H1 (cell line): ENCODE data around the gene TRAF3IP1. TPM values are rescaled to one million over a fixed set of nuclear protein-coding genes. Genes with fewer than 3 reads are reported as not detected.

Experiments
- CTCF ChIA-PET: fragments of 300-600 bp; sonication (Branson Sonifier 250); formaldehyde crosslinking; loops from one replicate; lab custom pipeline; 2021; ENCODE audit not compliant: partially characterized antibody; lab: Charles Lee
- POLR2A ChIA-PET: fragments of 300-600 bp; sonication (Branson Sonifier 250); formaldehyde crosslinking; loops from one replicate; lab custom pipeline; 2021; ENCODE audit warnings: inconsistent platforms; ENCODE audit not compliant: partially characterized antibody; lab: Charles Lee
- DNase-seq, 2 experiments: peaks; one replicate each; pipeline versions ENCODE4 v3.0.0 to v3.0.0-alpha.2; 2010 to 2022; ENCODE audit warnings: low spot score in 2 of 2, low read depth in 1 of 2, mixed read lengths in 1 of 2
- FAIRE-seq: peaks from 2 replicates; lab custom pipeline; 2011; peaks lifted over from hg19 to GRCh38; lab: Jason Lieb, UNC
- H2AFZ ChIP-seq: 2 replicates; pipeline ENCODE4 v1.8.1; 2012; ENCODE audit warnings: low read length, inconsistent platforms
- H2AK5ac ChIP-seq: 2 replicates; pipeline ENCODE4 v1.6.1; 2013; ENCODE audit warnings: low read depth, low read length
- H2BK120ac ChIP-seq: replicated peaks from 2 replicates; pipeline ENCODE3; 2013; ENCODE audit warnings: low read depth, low read length, inconsistent platforms
- H2BK12ac ChIP-seq: 2 replicates; pipeline ENCODE4 v1.6.1; 2013; ENCODE audit warnings: low read depth, low read length
- H2BK15ac ChIP-seq: 2 replicates; pipeline ENCODE4 v1.6.1; 2013; ENCODE audit warnings: low read length
- H2BK20ac ChIP-seq: 2 replicates; pipeline ENCODE4 v1.6.1; 2013; ENCODE audit warnings: low read length
- H2BK5ac ChIP-seq: 2 replicates; pipeline ENCODE4 v1.6.1; 2013; ENCODE audit warnings: low read depth, low read length
- H3K14ac ChIP-seq: 2 replicates; pipeline ENCODE4 v1.6.1; 2013; ENCODE audit warnings: inconsistent platforms; ENCODE audit not compliant: insufficient read length
- H3K18ac ChIP-seq: 2 replicates; pipeline ENCODE4 v1.6.1; 2013; ENCODE audit warnings: low read length; ENCODE audit errors: extremely low read depth
- H3K23ac ChIP-seq: 2 replicates; pipeline ENCODE4 v1.6.1; 2013; ENCODE audit warnings: inconsistent platforms; ENCODE audit not compliant: insufficient read length
- H3K23me2 ChIP-seq: 2 replicates; pipeline ENCODE4 v1.6.1; 2013; ENCODE audit warnings: low read depth, low read length
- H3K27ac ChIP-seq: 2 replicates; pipeline ENCODE4 v1.6.1; 2011; ENCODE audit warnings: low read depth, low read length, inconsistent platforms
- H3K27me3 ChIP-seq, 4 experiments: replicated peaks in 1 of 4; 1 replicate in 1 of 4; 2 replicates in 3 of 4; pipeline versions ENCODE4 v1.6.1 to v1.8.1; 2011 to 2013; ENCODE audit warnings: low read length in 3 of 4, mild to moderate bottlenecking in 3 of 4, inconsistent platforms in 2 of 4, mixed read lengths in 2 of 4, moderate library complexity in 1 of 4; ENCODE audit not compliant: control insufficient read depth in 3 of 4, insufficient read depth in 3 of 4; ENCODE audit errors: extremely low read depth in 1 of 4
- H3K36me3 ChIP-seq, 4 experiments: 2 replicates each; pipeline versions ENCODE4 v1.6.1 to v1.8.1; 2011 to 2013; ENCODE audit warnings: mild to moderate bottlenecking in 4 of 4, low read length in 3 of 4, moderate library complexity in 2 of 4, control low read depth in 1 of 4, inconsistent platforms in 1 of 4; ENCODE audit not compliant: insufficient read depth in 4 of 4, control insufficient read depth in 2 of 4
- H3K4ac ChIP-seq: replicated peaks from 2 replicates; pipeline ENCODE3; 2013; ENCODE audit warnings: low read length, low read depth, mixed read lengths, inconsistent platforms; ENCODE audit not compliant: insufficient read length
- H3K4me1 ChIP-seq, 4 experiments: replicated peaks in 1 of 4; 1 replicate in 1 of 4; 2 replicates in 3 of 4; pipeline versions ENCODE4 v1.6.1 to v1.8.1; 2011 to 2013; ENCODE audit warnings: low read length in 3 of 4, inconsistent platforms in 2 of 4, mixed read lengths in 1 of 4; ENCODE audit not compliant: insufficient read depth in 4 of 4, control insufficient read depth in 3 of 4
- H3K4me2 ChIP-seq, 2 experiments: 2 replicates each; pipeline versions ENCODE4 v1.6.1 to v1.8.1; 2011 to 2013; ENCODE audit warnings: low read depth in 2 of 2, low read length in 2 of 2, control low read depth in 1 of 2, inconsistent platforms in 1 of 2, mild to moderate bottlenecking in 1 of 2; ENCODE audit not compliant: insufficient read depth in 1 of 2
- H3K4me3 ChIP-seq, 4 experiments: fragments of 200-600, 300-600 bp in 1 of 4; sonication (generic), shearing (Covaris generic), sonication (Bioruptor Twin) in 1 of 4; 2 replicates each; pipeline versions ENCODE4 v1.5.1 to v1.8.1; 2011 to 2016; ENCODE audit warnings: low read length in 4 of 4, low read depth in 3 of 4, control low read depth in 2 of 4, inconsistent platforms in 2 of 4, mild to moderate bottlenecking in 2 of 4, mixed read lengths in 1 of 4, moderate library complexity in 1 of 4; ENCODE audit not compliant: insufficient read depth in 2 of 4; ENCODE audit errors: extremely low read depth in 1 of 4
- H3K56ac ChIP-seq: replicated peaks from 2 replicates; pipeline ENCODE3; 2013; ENCODE audit warnings: low read depth, mild to moderate bottlenecking, mixed read lengths, low read length, inconsistent platforms; ENCODE audit not compliant: insufficient read length
- H3K79me1 ChIP-seq: 2 replicates; pipeline ENCODE4 v1.6.1; 2013; ENCODE audit warnings: low read depth, low read length, control low read depth
- H3K79me2 ChIP-seq, 2 experiments: 2 replicates each; pipeline versions ENCODE4 v1.6.1 to v1.8.1; 2012 to 2013; ENCODE audit warnings: low read length in 2 of 2, mild to moderate bottlenecking in 2 of 2, inconsistent platforms in 1 of 2; ENCODE audit not compliant: insufficient read depth in 2 of 2, control insufficient read depth in 1 of 2
- H3K9ac ChIP-seq, 4 experiments: replicated peaks in 1 of 4; 1 replicate in 1 of 4; 2 replicates in 3 of 4; pipeline versions ENCODE4 v1.6.1 to v1.8.1; 2011 to 2013; ENCODE audit warnings: low read depth in 3 of 4, low read length in 3 of 4, control low read depth in 2 of 4, mild to moderate bottlenecking in 2 of 4, moderate library complexity in 2 of 4, inconsistent platforms in 1 of 4; ENCODE audit errors: extremely low read depth in 1 of 4
- H3K9me3 ChIP-seq, 2 experiments: 2 replicates each; pipeline versions ENCODE4 v1.6.1 to v1.8.1; 2012 to 2013; ENCODE audit warnings: mild to moderate bottlenecking in 2 of 2, moderate library complexity in 2 of 2, control low read depth in 1 of 2, inconsistent platforms in 1 of 2, low read depth in 1 of 2, low read length in 1 of 2, mixed read lengths in 1 of 2; ENCODE audit not compliant: insufficient read depth in 2 of 2
- H4K20me1 ChIP-seq, 2 experiments: replicated peaks in 1 of 2; 2 replicates each; pipeline versions ENCODE3 to v1.8.1; 2011 to 2013; ENCODE audit warnings: inconsistent platforms in 2 of 2, low read length in 2 of 2, mild to moderate bottlenecking in 1 of 2; ENCODE audit not compliant: insufficient read depth in 2 of 2, control insufficient read depth in 1 of 2
- H4K5ac ChIP-seq: 2 replicates; pipeline ENCODE4 v1.6.1; 2013; ENCODE audit warnings: low read length, low read depth, mixed read lengths, inconsistent platforms; ENCODE audit not compliant: insufficient read length
- H4K8ac ChIP-seq: 2 replicates; pipeline ENCODE4 v1.8.0; 2013; ENCODE audit warnings: mild to moderate bottlenecking, moderate library complexity, low read length, inconsistent platforms; ENCODE audit not compliant: insufficient read depth; ENCODE audit errors: extremely low read depth
- H4K91ac ChIP-seq: replicated peaks from 2 replicates; pipeline ENCODE3; 2013; ENCODE audit warnings: low read length, mixed read lengths, inconsistent platforms; ENCODE audit not compliant: insufficient read length
- CHD2 ChIP-seq: IDR thresholded peaks from 2 replicates; pipeline ENCODE4 v1.6.1; 2012; ENCODE audit warnings: low read length, improper control_type of control experiment
- CREB1 ChIP-seq: IDR thresholded peaks from 2 replicates; pipeline ENCODE4 v1.6.1; 2012; ENCODE audit warnings: inconsistent platforms
- GTF2F1 ChIP-seq: IDR thresholded peaks from 2 replicates; pipeline ENCODE4 v1.6.1; 2012; ENCODE audit warnings: low read depth, low read length, improper control_type of control experiment, borderline replicate concordance
- JUND ChIP-seq: IDR thresholded peaks from 2 replicates; pipeline ENCODE4 v1.6.1; 2011; ENCODE audit warnings: mild to moderate bottlenecking, improper control_type of control experiment, low read length
- KDM4A ChIP-seq: IDR thresholded peaks from one replicate; pipeline ENCODE4 v1.7.1; 2012; ENCODE audit warnings: low read depth, mild to moderate bottlenecking, moderate library complexity, low read length, inconsistent platforms; ENCODE audit not compliant: severe bottlenecking
- KDM5A ChIP-seq: fragments of 200-600 bp; IDR thresholded peaks from 2 replicates; pipeline ENCODE4 v1.7.1; 2012; ENCODE audit warnings: mild to moderate bottlenecking, low read length, inconsistent platforms, mixed read lengths
- POLR2AphosphoS5 ChIP-seq: IDR thresholded peaks from 2 replicates; pipeline ENCODE4 v1.6.1; 2011; ENCODE audit warnings: low read depth, low read length
- SIN3A ChIP-seq, 2 experiments: IDR thresholded peaks in 1 of 2; conservative IDR thresholded peaks in 1 of 2; 2 replicates each; pipeline ENCODE4 v1.6.1; 2011 to 2012; ENCODE audit warnings: low read length in 2 of 2, improper control_type of control experiment in 1 of 2, low read depth in 1 of 2, mild to moderate bottlenecking in 1 of 2
- SIRT6 ChIP-seq: IDR thresholded peaks from one replicate; pipeline ENCODE4 v1.7.1; 2012; ENCODE audit warnings: low read length, inconsistent platforms
- SP2 ChIP-seq: IDR thresholded peaks from 2 replicates; pipeline ENCODE4 v1.6.1; 2012; ENCODE audit warnings: mild to moderate bottlenecking, low read length, inconsistent platforms
- TBP ChIP-seq: IDR thresholded peaks from 2 replicates; pipeline ENCODE4 v1.6.1; 2011; ENCODE audit warnings: low read depth, low read length, improper control_type of control experiment
- TCF12 ChIP-seq: IDR thresholded peaks from 2 replicates; pipeline ENCODE4 v1.6.1; 2011; ENCODE audit warnings: low read depth, mild to moderate bottlenecking, low read length
- USF2 ChIP-seq: IDR thresholded peaks from 2 replicates; pipeline ENCODE4 v1.6.1; 2011; ENCODE audit warnings: low read length, improper control_type of control experiment
- WGBS, 2 experiments: shearing (Covaris generic) in 1 of 2; methylation state at CpG; one replicate each; pipeline versions ENCODE4 v1.1.6 to v1.1.7; 2013 to 2015; ENCODE audit warnings: low lambda C conversion rate in 2 of 2, mixed read lengths in 2 of 2, inconsistent platforms in 1 of 2, low coverage in 1 of 2, missing lambda C conversion rate in 1 of 2; ENCODE audit not compliant: insufficient replicate concordance in 2 of 2, insufficient coverage in 1 of 2, insufficient read length in 1 of 2; ENCODE audit errors: extremely low coverage in 1 of 2, missing lambda C conversion rate in 1 of 2; 5-methylcytosine and 5-hydroxymethylcytosine counted together
- polyA plus RNA-seq, 7 experiments: library from polyadenylated mRNA; depleted of rRNA in 3 of 7; stranded (reverse) in 5 of 7; unstranded in 2 of 7; fragments of >200 nt in 5 of 7; fragments of 200-250 nt in 2 of 7; gene quantifications; 1 replicate in 5 of 7; 2 replicates in 1 of 7; 4 replicates in 1 of 7; pipeline versions ENCODE4 v1.2.1 to v1.2.3, GENCODE V29; 2011 to 2013; ENCODE audit warnings: missing spikeins in 2 of 7, mixed read lengths in 2 of 7
- total RNA-seq: library from RNA; stranded (reverse); fragmentation: NEBNext Ultra II Directional; extraction: Animal tissue kit (Norgen Biotek cat#: 25700); gene quantifications from 2 replicates; pipeline ENCODE4 v1.2.1, GENCODE V29; 2021

TRAF3IP1 gene
- total and polyA plus RNA-seq, 2 of the 8 experiments (the other 6 are each of a cell fraction or from before 2014, with no cell fraction given) = 2.3 to 17.5 TPM

- no peak overlapping the region for H2BK120ac ChIP-seq
- H4K5ac ChIP-seq = no peak overlapping the region
- TF ChIP-seq KDM5A (no peak), TCF12 (no peak), GTF2F1 (no peak), POLR2AphosphoS5 (no peak), JUND (no peak), USF2 (no peak), SIRT6 (no peak), SIN3A (conservative IDR thresholded peaks at IDR 0.05 in 1 of 2, IDR thresholded peaks at IDR 0.05 in 1 of 2; ENCODE audit: low read depth in 1 of 2, low read length in 2 of 2) (no peak), CREB1 (no peak), TBP (no peak), SP2 (no peak), CHD2 (no peak), KDM4A (no peak)
- H3K27ac ChIP-seq = no peak overlapping the region
- WGBS, 2 experiments = 78% methylated on average over 9 of the region's 9 CpGs; no CpG with 5 or more reads in 1 of the 2 experiments
- no peak overlapping the region for H2AK5ac ChIP-seq
- no peak overlapping the region for H3K23ac ChIP-seq
- FAIRE-seq = no peak
- no peak overlapping the region for H4K8ac ChIP-seq
- POLR2A ChIA-PET = no interaction called here
- H2BK15ac ChIP-seq = no peak overlapping the region
- H3K14ac ChIP-seq = no peak overlapping the region
- H3K4me3 ChIP-seq = no peak overlapping the region
- H4K20me1 ChIP-seq = no peaks in the 10 kb centered on the region
- no peak overlapping the region for H4K91ac ChIP-seq
- no peak overlapping the region for H2BK12ac ChIP-seq
- no peaks in the 10 kb centered on the region for H3K4me1 ChIP-seq
- DNase-seq = no peak
- no peak overlapping the region for H2BK20ac ChIP-seq
- no peaks in the 10 kb centered on the region for H3K79me1 ChIP-seq
- no peaks in the 10 kb centered on the region for H3K27me3 ChIP-seq
- no peak overlapping the region for H2AFZ ChIP-seq
- H3K56ac ChIP-seq = no peak overlapping the region
- no peak overlapping the region; a peak in 1 of 7 replicates for H3K9ac ChIP-seq
- no peak overlapping the region for H3K18ac ChIP-seq
- no peak overlapping the region for H2BK5ac ChIP-seq
- peaks cover 0 to 6% (median 1%) of the 10 kb centered on the region in 4 experiments; a peak in 1 of 8 replicates for H3K36me3 ChIP-seq
- H3K4ac ChIP-seq = no peak overlapping the region
- H3K23me2 ChIP-seq = no peaks in the 10 kb centered on the region
- H3K4me2 ChIP-seq = no peak overlapping the region
- no peaks in the 10 kb centered on the region for H3K9me3 ChIP-seq
- CTCF ChIA-PET = interaction anchor here (1.6 kb wide), 1 partner anchor 71 kb away, joined by 5 read pairs; no protein-coding TSS in a partner anchor
- no peaks in the 10 kb centered on the region for H3K79me2 ChIP-seq
These were observed 41.6 kb downstream of the TRAF3IP1 start for GRCh38 chr2:238361877-238362276.
